Measurements from ENCODE around the gene FAM156B.

DNA sequence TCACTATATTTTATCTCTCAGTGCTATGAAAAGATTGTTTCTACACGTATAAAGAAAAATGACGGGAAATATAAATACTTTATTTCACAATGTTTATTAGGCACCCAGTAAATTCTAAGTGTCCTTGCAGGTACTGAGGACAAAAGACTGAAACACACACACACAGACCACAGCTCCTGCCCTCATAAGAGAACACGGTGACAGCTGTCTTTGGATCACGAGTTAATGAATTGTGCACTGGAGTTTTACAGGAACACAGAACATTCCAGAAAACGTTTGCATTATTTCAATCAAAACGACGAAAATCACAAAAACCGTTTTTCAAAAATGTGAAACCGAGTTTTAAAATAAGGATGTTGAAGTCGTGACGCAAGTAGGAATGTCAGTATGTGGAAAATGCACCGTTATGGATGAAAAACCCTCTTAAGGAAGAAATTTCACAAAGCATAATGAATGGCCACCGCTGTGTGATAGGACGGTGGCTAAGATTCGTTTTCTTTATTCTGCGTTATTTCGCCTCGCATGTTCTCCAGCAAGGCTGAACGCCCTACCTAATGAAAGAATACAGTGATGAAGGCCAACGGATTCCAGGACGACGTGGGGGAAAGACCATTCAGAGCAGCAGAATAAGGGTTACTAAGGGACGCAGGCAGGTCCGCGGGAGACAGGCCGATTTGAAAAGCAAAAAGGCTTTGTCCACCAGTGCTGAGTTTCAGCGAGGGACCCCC lies 37.0 kb downstream of the FAM156B start:
- TF ChIP-seq, protein P1, sequence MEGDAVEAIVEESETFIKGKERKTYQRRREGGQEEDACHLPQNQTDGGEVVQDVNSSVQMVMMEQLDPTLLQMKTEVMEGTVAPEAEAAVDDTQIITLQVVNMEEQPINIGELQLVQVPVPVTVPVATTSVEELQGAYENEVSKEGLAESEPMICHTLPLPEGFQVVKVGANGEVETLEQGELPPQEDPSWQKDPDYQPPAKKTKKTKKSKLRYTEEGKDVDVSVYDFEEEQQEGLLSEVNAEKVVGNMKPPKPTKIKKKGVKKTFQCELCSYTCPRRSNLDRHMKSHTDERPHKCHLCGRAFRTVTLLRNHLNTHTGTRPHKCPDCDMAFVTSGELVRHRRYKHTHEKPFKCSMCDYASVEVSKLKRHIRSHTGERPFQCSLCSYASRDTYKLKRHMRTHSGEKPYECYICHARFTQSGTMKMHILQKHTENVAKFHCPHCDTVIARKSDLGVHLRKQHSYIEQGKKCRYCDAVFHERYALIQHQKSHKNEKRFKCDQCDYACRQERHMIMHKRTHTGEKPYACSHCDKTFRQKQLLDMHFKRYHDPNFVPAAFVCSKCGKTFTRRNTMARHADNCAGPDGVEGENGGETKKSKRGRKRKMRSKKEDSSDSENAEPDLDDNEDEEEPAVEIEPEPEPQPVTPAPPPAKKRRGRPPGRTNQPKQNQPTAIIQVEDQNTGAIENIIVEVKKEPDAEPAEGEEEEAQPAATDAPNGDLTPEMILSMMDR (conservative IDR thresholded peaks at IDR 0.05; ENCODE audit: low read depth, low read length) = no peak
- TF ChIP-seq RCOR1 (IDR thresholded peaks at IDR 0.05; ENCODE audit: insufficient replicate concordance, low read length) (no peak), RFX5 (IDR thresholded peaks at IDR 0.05; ENCODE audit: low read depth, low read length) (no peak), CEBPB (IDR thresholded peaks at IDR 0.05; ENCODE audit: low read depth, low read length) (no peak), MAZ (IDR thresholded peaks at IDR 0.05; ENCODE audit: borderline replicate concordance, low read depth, low read length) (no peak), NFE2L2 (IDR thresholded peaks at IDR 0.05; ENCODE audit: low read depth, low read length) (no peak), RAD21 (IDR thresholded peaks at IDR 0.05; ENCODE audit: low read length) (no peak), POLR2A (IDR thresholded peaks at IDR 0.05; ENCODE audit: low read depth, low read length) (no peak)

Data from IMR-90 (cell line).